ENCODE data around the gene RAB11FIP4.

RAB11FIP4 gene

GRCh38 chr17:31529841-31530251 is 138.4 kb downstream of the RAB11FIP4 start:
- no peak for DNase-seq (ENCODE audit: low spot score in 2 of 2)

GRCh38 chr17:31530391-31530985 is 139.0 kb downstream of the RAB11FIP4 start:
- Mint-ChIP-seq H3K27ac (ENCODE audit: low read depth) (no peak overlapping the region), H3K4me1 (peaks cover 5% of the 10 kb centered on the region), H3K27me3 (no peaks in the 10 kb centered on the region), H3K4me3 (no peak overlapping the region), H3K9me3 (no peaks in the 10 kb centered on the region), H3K36me3 (ENCODE audit: insufficient read depth) (peaks cover 35% of the 10 kb centered on the region)
- no peak for DNase-seq (ENCODE audit: low spot score in 2 of 2)
- ATAC-seq (replicated peaks; ENCODE audit: extremely low read depth, poor library complexity, severe bottlenecking), result no peak

More at GRCh38 chr17:31529841-31530251, 138.4 kb downstream of the RAB11FIP4 start:
- Mint-ChIP-seq H3K4me3 (no peak overlapping the region), H3K36me3 (ENCODE audit: insufficient read depth) (peaks cover 37% of the 10 kb centered on the region), H3K27ac (ENCODE audit: low read depth) (no peak overlapping the region), H3K27me3 (no peaks in the 10 kb centered on the region), H3K9me3 (no peaks in the 10 kb centered on the region), H3K4me1 (peaks cover 5% of the 10 kb centered on the region)
- no peak for ATAC-seq (replicated peaks; ENCODE audit: extremely low read depth, poor library complexity, severe bottlenecking)

- DNase-seq (ENCODE audit: low spot score in 2 of 2), result no peak
- H3K4me1 Mint-ChIP-seq, result peaks cover 5% of the 10 kb centered on the region
- peaks cover 35% of the 10 kb centered on the region for H3K36me3 Mint-ChIP-seq (ENCODE audit: insufficient read depth)
- H3K4me3 Mint-ChIP-seq, result no peak overlapping the region
- no peaks in the 10 kb centered on the region for H3K27me3 Mint-ChIP-seq
- H3K9me3 Mint-ChIP-seq, result no peaks in the 10 kb centered on the region
- no peak for ATAC-seq (replicated peaks; ENCODE audit: extremely low read depth, poor library complexity, severe bottlenecking)
- H3K27ac Mint-ChIP-seq (ENCODE audit: low read depth), result no peak overlapping the region
Measured at GRCh38 chr17:31531336-31531980, 140.0 kb downstream of the RAB11FIP4 start.

- H3K27ac Mint-ChIP-seq (ENCODE audit: low read depth), result no peak overlapping the region
- ATAC-seq (replicated peaks; ENCODE audit: extremely low read depth, poor library complexity, severe bottlenecking) (no peak), DNase-seq (ENCODE audit: low spot score in 2 of 2) (no peak)
- no peaks in the 10 kb centered on the region for H3K9me3 Mint-ChIP-seq
- no peaks in the 10 kb centered on the region for H3K27me3 Mint-ChIP-seq
- peaks cover 32% of the 10 kb centered on the region for H3K36me3 Mint-ChIP-seq (ENCODE audit: insufficient read depth)
- H3K4me3 Mint-ChIP-seq, result no peak overlapping the region
- H3K4me1 Mint-ChIP-seq, result peaks cover 5% of the 10 kb centered on the region
Measured at GRCh38 chr17:31532081-31532480, 140.6 kb downstream of the RAB11FIP4 start.

GRCh38 chr17:31532526-31532925 is 141.1 kb downstream of the RAB11FIP4 start:
- ATAC-seq (replicated peaks; ENCODE audit: extremely low read depth, poor library complexity, severe bottlenecking) (no peak), DNase-seq (ENCODE audit: low spot score in 2 of 2) (no peak)
- H3K9me3 Mint-ChIP-seq, result no peaks in the 10 kb centered on the region
- no peak overlapping the region for H3K27ac Mint-ChIP-seq (ENCODE audit: low read depth)
- no peak overlapping the region for H3K4me3 Mint-ChIP-seq
- peaks cover 5% of the 10 kb centered on the region for H3K4me1 Mint-ChIP-seq
- H3K36me3 Mint-ChIP-seq (ENCODE audit: insufficient read depth), result peaks cover 29% of the 10 kb centered on the region
- H3K27me3 Mint-ChIP-seq, result no peaks in the 10 kb centered on the region

- peaks cover 5% of the 10 kb centered on the region for H3K4me1 Mint-ChIP-seq
- H3K4me3 Mint-ChIP-seq, result no peak overlapping the region
- H3K36me3 Mint-ChIP-seq (ENCODE audit: insufficient read depth), result peaks cover 27% of the 10 kb centered on the region
- ATAC-seq (replicated peaks; ENCODE audit: extremely low read depth, poor library complexity, severe bottlenecking) (no peak), DNase-seq (ENCODE audit: low spot score in 2 of 2) (no peak)
- H3K27ac Mint-ChIP-seq (ENCODE audit: low read depth), result no peak overlapping the region
- H3K9me3 Mint-ChIP-seq, result no peaks in the 10 kb centered on the region
- no peaks in the 10 kb centered on the region for H3K27me3 Mint-ChIP-seq
Measured at GRCh38 chr17:31533546-31534155, 142.2 kb downstream of the RAB11FIP4 start.

- Mint-ChIP-seq H3K27ac (ENCODE audit: low read depth) (no peak overlapping the region), H3K36me3 (ENCODE audit: insufficient read depth) (peaks cover 23% of the 10 kb centered on the region), H3K4me1 (peaks cover 5% of the 10 kb centered on the region), H3K4me3 (no peak overlapping the region), H3K9me3 (no peaks in the 10 kb centered on the region), H3K27me3 (no peaks in the 10 kb centered on the region)
- ATAC-seq (replicated peaks; ENCODE audit: extremely low read depth, poor library complexity, severe bottlenecking) (no peak), DNase-seq (ENCODE audit: low spot score in 2 of 2) (no peak)
Measured at GRCh38 chr17:31534223-31534888, 142.9 kb downstream of the RAB11FIP4 start.

GRCh38 chr17:31535581-31535981 is 144.1 kb downstream of the RAB11FIP4 start:
- peak; percentile 60 for ATAC-seq (replicated peaks; ENCODE audit: extremely low read depth, poor library complexity, severe bottlenecking)
- peak overlapping the region; percentile 51 for H3K27ac Mint-ChIP-seq (ENCODE audit: low read depth)
- DNase-seq (ENCODE audit: low spot score in 2 of 2), result no peak
- H3K4me1 Mint-ChIP-seq, result peaks cover 5% of the 10 kb centered on the region
- H3K27me3 Mint-ChIP-seq, result no peaks in the 10 kb centered on the region
- H3K9me3 Mint-ChIP-seq, result no peaks in the 10 kb centered on the region
- no peak overlapping the region for H3K4me3 Mint-ChIP-seq
- peaks cover 13% of the 10 kb centered on the region for H3K36me3 Mint-ChIP-seq (ENCODE audit: insufficient read depth)

GRCh38 chr17:31536451-31536850 is 145.0 kb downstream of the RAB11FIP4 start:
- H3K36me3 Mint-ChIP-seq (ENCODE audit: insufficient read depth), result peaks cover 11% of the 10 kb centered on the region
- no peak overlapping the region for H3K4me3 Mint-ChIP-seq
- DNase-seq (ENCODE audit: low spot score in 2 of 2) (no peak), ATAC-seq (replicated peaks; ENCODE audit: extremely low read depth, poor library complexity, severe bottlenecking) (no peak)
- H3K9me3 Mint-ChIP-seq, result no peaks in the 10 kb centered on the region
- peaks cover 5% of the 10 kb centered on the region for H3K4me1 Mint-ChIP-seq
- no peaks in the 10 kb centered on the region for H3K27me3 Mint-ChIP-seq
- no peak overlapping the region for H3K27ac Mint-ChIP-seq (ENCODE audit: low read depth)

GRCh38 chr17:31537565-31538011 is 146.1 kb downstream of the RAB11FIP4 start:
- Mint-ChIP-seq H3K27me3 (no peaks in the 10 kb centered on the region), H3K4me1 (peaks cover 5% of the 10 kb centered on the region)

GRCh38 chr17:31538080-31538762 is 146.7 kb downstream of the RAB11FIP4 start:
- ATAC-seq (replicated peaks; ENCODE audit: extremely low read depth, poor library complexity, severe bottlenecking), result no peak
- Mint-ChIP-seq H3K27me3 (no peaks in the 10 kb centered on the region), H3K4me1 (peaks cover 2% of the 10 kb centered on the region), H3K36me3 (ENCODE audit: insufficient read depth) (peaks cover under 1% of the 10 kb centered on the region), H3K27ac (ENCODE audit: low read depth) (peak overlapping the region; percentile 29), H3K9me3 (no peaks in the 10 kb centered on the region), H3K4me3 (no peak overlapping the region)
- no peak for DNase-seq (ENCODE audit: low spot score in 2 of 2)

More at GRCh38 chr17:31537565-31538011, 146.1 kb downstream of the RAB11FIP4 start:
- Mint-ChIP-seq H3K27ac (ENCODE audit: low read depth) (no peak overlapping the region), H3K36me3 (ENCODE audit: insufficient read depth) (peaks cover 6% of the 10 kb centered on the region), H3K4me3 (no peak overlapping the region), H3K9me3 (no peaks in the 10 kb centered on the region)
- ATAC-seq (replicated peaks; ENCODE audit: extremely low read depth, poor library complexity, severe bottlenecking) (no peak), DNase-seq (ENCODE audit: low spot score in 2 of 2) (no peak)

GRCh38 chr17:31540602-31541307 is 149.3 kb downstream of the RAB11FIP4 start:
- Mint-ChIP-seq H3K27ac (ENCODE audit: low read depth) (no peak overlapping the region), H3K4me3 (no peak overlapping the region), H3K4me1 (no peaks in the 10 kb centered on the region), H3K27me3 (no peaks in the 10 kb centered on the region), H3K9me3 (no peaks in the 10 kb centered on the region), H3K36me3 (ENCODE audit: insufficient read depth) (no peaks in the 10 kb centered on the region)
- DNase-seq (ENCODE audit: low spot score in 2 of 2) (no peak), ATAC-seq (replicated peaks; ENCODE audit: extremely low read depth, poor library complexity, severe bottlenecking) (no peak)
